Measurements from ENCODE around the gene CKAP4.

Gene CKAP4

GRCh38 chr12:106245767-106246166 lies 2.1 kb downstream of the CKAP4 start:
- Histone ChIP-seq H3K4me1 (ENCODE audit: control insufficient read depth in 2 of 2, insufficient read depth in 2 of 2, low read length in 2 of 2) (peaks cover 37 to 51% of the 10 kb centered on the region in 2 donors), H3K27ac (ENCODE audit: low read depth in 2 of 2, low read length in 2 of 2) (peak overlapping the region; percentile 96 to 97), H3K27me3 (ENCODE audit: control insufficient read depth in 2 of 2, insufficient read depth in 2 of 2, low read length in 2 of 2) (no peaks in the 10 kb centered on the region), H3K9ac (ENCODE audit: low read depth in 1 of 2, low read length in 2 of 2) (peak overlapping the region; percentile 54 to 96), H3K4me3 (ENCODE audit: low read length in 2 of 2) (peak overlapping the region; percentile 66 to 87), H3K9me3 (ENCODE audit: control insufficient read depth in 2 of 2, low read length in 2 of 2) (no peaks in the 10 kb centered on the region), H3K36me3 (ENCODE audit: control insufficient read depth in 2 of 2, insufficient read depth in 2 of 2, low read length in 2 of 2) (peaks cover 13 to 19% of the 10 kb centered on the region in 2 donors)

- H3K27ac ChIP-seq (ENCODE audit: low read depth in 2 of 2, low read length in 2 of 2) = no peak overlapping the region
- H3K4me3 ChIP-seq (ENCODE audit: low read length in 2 of 2) = no peak overlapping the region
- no peak overlapping the region for H3K9ac ChIP-seq (ENCODE audit: low read depth in 1 of 2, low read length in 2 of 2)
- H3K27me3 ChIP-seq (ENCODE audit: control insufficient read depth in 2 of 2, insufficient read depth in 2 of 2, low read length in 2 of 2) = no peaks in the 10 kb centered on the region
- H3K36me3 ChIP-seq (ENCODE audit: control insufficient read depth in 2 of 2, insufficient read depth in 2 of 2, low read length in 2 of 2) = peaks cover 31 to 37% of the 10 kb centered on the region in 2 donors
- H3K4me1 ChIP-seq (ENCODE audit: control insufficient read depth in 2 of 2, insufficient read depth in 2 of 2, low read length in 2 of 2) = peaks cover 22 to 36% of the 10 kb centered on the region in 2 donors
- no peaks in the 10 kb centered on the region for H3K9me3 ChIP-seq (ENCODE audit: control insufficient read depth in 2 of 2, low read length in 2 of 2)
These were observed 4.2 kb downstream of the CKAP4 start for GRCh38 chr12:106243620-106244019.

- H3K9me3 ChIP-seq (ENCODE audit: control insufficient read depth in 2 of 2, low read length in 2 of 2) = no peaks in the 10 kb centered on the region
- no peak overlapping the region for H3K27ac ChIP-seq (ENCODE audit: low read depth in 2 of 2, low read length in 2 of 2)
- no peak overlapping the region for H3K9ac ChIP-seq (ENCODE audit: low read depth in 1 of 2, low read length in 2 of 2)
- H3K4me1 ChIP-seq (ENCODE audit: control insufficient read depth in 2 of 2, insufficient read depth in 2 of 2, low read length in 2 of 2) = peaks cover 11 to 23% of the 10 kb centered on the region in 2 donors
- H3K4me3 ChIP-seq (ENCODE audit: low read length in 2 of 2) = no peak overlapping the region
- H3K27me3 ChIP-seq (ENCODE audit: control insufficient read depth in 2 of 2, insufficient read depth in 2 of 2, low read length in 2 of 2) = no peaks in the 10 kb centered on the region
- H3K36me3 ChIP-seq (ENCODE audit: control insufficient read depth in 2 of 2, insufficient read depth in 2 of 2, low read length in 2 of 2) = peaks cover 35 to 43% of the 10 kb centered on the region in 2 donors
These were observed 7.0 kb downstream of the CKAP4 start for GRCh38 chr12:106240821-106241220.

GRCh38 chr12:106239951-106240335 lies 7.9 kb downstream of the CKAP4 start:
- H3K27ac ChIP-seq (ENCODE audit: low read depth in 2 of 2, low read length in 2 of 2) = no peak overlapping the region
- peaks cover 6 to 16% of the 10 kb centered on the region in 2 donors for H3K4me1 ChIP-seq (ENCODE audit: control insufficient read depth in 2 of 2, insufficient read depth in 2 of 2, low read length in 2 of 2)
- no peak overlapping the region for H3K4me3 ChIP-seq (ENCODE audit: low read length in 2 of 2)
- no peaks in the 10 kb centered on the region for H3K9me3 ChIP-seq (ENCODE audit: control insufficient read depth in 2 of 2, low read length in 2 of 2)
- H3K9ac ChIP-seq (ENCODE audit: low read depth in 1 of 2, low read length in 2 of 2) = no peak overlapping the region
- H3K27me3 ChIP-seq (ENCODE audit: control insufficient read depth in 2 of 2, insufficient read depth in 2 of 2, low read length in 2 of 2) = no peaks in the 10 kb centered on the region
- H3K36me3 ChIP-seq (ENCODE audit: control insufficient read depth in 2 of 2, insufficient read depth in 2 of 2, low read length in 2 of 2) = peaks cover 35 to 43% of the 10 kb centered on the region in 2 donors

- peaks cover 35 to 43% of the 10 kb centered on the region in 2 donors for H3K36me3 ChIP-seq (ENCODE audit: control insufficient read depth in 2 of 2, insufficient read depth in 2 of 2, low read length in 2 of 2)
These were observed 8.4 kb downstream of the CKAP4 start for GRCh38 chr12:106239241-106239950.

GRCh38 chr12:106238146-106238545 lies 9.7 kb downstream of the CKAP4 start:
- Histone ChIP-seq H3K27ac (ENCODE audit: low read depth in 2 of 2, low read length in 2 of 2) (no peak overlapping the region), H3K27me3 (ENCODE audit: control insufficient read depth in 2 of 2, insufficient read depth in 2 of 2, low read length in 2 of 2) (no peaks in the 10 kb centered on the region), H3K9ac (ENCODE audit: low read depth in 1 of 2, low read length in 2 of 2) (no peak overlapping the region), H3K9me3 (ENCODE audit: control insufficient read depth in 2 of 2, low read length in 2 of 2) (no peaks in the 10 kb centered on the region), H3K4me1 (ENCODE audit: control insufficient read depth in 2 of 2, insufficient read depth in 2 of 2, low read length in 2 of 2) (peaks cover 0 to 5% of the 10 kb centered on the region in 2 donors), H3K4me3 (ENCODE audit: low read length in 2 of 2) (no peak overlapping the region), H3K36me3 (ENCODE audit: control insufficient read depth in 2 of 2, insufficient read depth in 2 of 2, low read length in 2 of 2) (peaks cover 30 to 39% of the 10 kb centered on the region in 2 donors)

More at GRCh38 chr12:106239241-106239950, 8.4 kb downstream of the CKAP4 start:
- H3K9me3 ChIP-seq (ENCODE audit: control insufficient read depth in 2 of 2, low read length in 2 of 2) = no peaks in the 10 kb centered on the region
- H3K27ac ChIP-seq (ENCODE audit: low read depth in 2 of 2, low read length in 2 of 2) = no peak overlapping the region
- no peaks in the 10 kb centered on the region for H3K27me3 ChIP-seq (ENCODE audit: control insufficient read depth in 2 of 2, insufficient read depth in 2 of 2, low read length in 2 of 2)
- H3K9ac ChIP-seq (ENCODE audit: low read depth in 1 of 2, low read length in 2 of 2) = no peak overlapping the region
- no peak overlapping the region for H3K4me3 ChIP-seq (ENCODE audit: low read length in 2 of 2)
- peaks cover 2 to 13% of the 10 kb centered on the region in 2 donors for H3K4me1 ChIP-seq (ENCODE audit: control insufficient read depth in 2 of 2, insufficient read depth in 2 of 2, low read length in 2 of 2)

GRCh38 chr12:106235770-106236169 lies 12.1 kb downstream of the CKAP4 start:
- Histone ChIP-seq H3K4me3 (ENCODE audit: low read length in 2 of 2) (no peak overlapping the region), H3K9me3 (ENCODE audit: control insufficient read depth in 2 of 2, low read length in 2 of 2) (no peaks in the 10 kb centered on the region), H3K9ac (ENCODE audit: low read depth in 1 of 2, low read length in 2 of 2) (no peak overlapping the region), H3K27ac (ENCODE audit: low read depth in 2 of 2, low read length in 2 of 2) (no peak overlapping the region), H3K4me1 (ENCODE audit: control insufficient read depth in 2 of 2, insufficient read depth in 2 of 2, low read length in 2 of 2) (no peaks in the 10 kb centered on the region), H3K27me3 (ENCODE audit: control insufficient read depth in 2 of 2, insufficient read depth in 2 of 2, low read length in 2 of 2) (no peaks in the 10 kb centered on the region), H3K36me3 (ENCODE audit: control insufficient read depth in 2 of 2, insufficient read depth in 2 of 2, low read length in 2 of 2) (peaks cover 22 to 23% of the 10 kb centered on the region in 2 donors)

GRCh38 chr12:106234449-106234848 lies 13.4 kb downstream of the CKAP4 start:
- Histone ChIP-seq H3K27ac (ENCODE audit: low read depth in 2 of 2, low read length in 2 of 2) (no peak overlapping the region), H3K9ac (ENCODE audit: low read depth in 1 of 2, low read length in 2 of 2) (no peak overlapping the region), H3K27me3 (ENCODE audit: control insufficient read depth in 2 of 2, insufficient read depth in 2 of 2, low read length in 2 of 2) (no peaks in the 10 kb centered on the region)

GRCh38 chr12:106233011-106233410 lies 14.8 kb downstream of the CKAP4 start:
- H3K9ac ChIP-seq (ENCODE audit: low read depth in 1 of 2, low read length in 2 of 2) = no peak overlapping the region
- H3K4me1 ChIP-seq (ENCODE audit: control insufficient read depth in 2 of 2, insufficient read depth in 2 of 2, low read length in 2 of 2) = no peaks in the 10 kb centered on the region
- H3K4me3 ChIP-seq (ENCODE audit: low read length in 2 of 2) = no peak overlapping the region
- H3K9me3 ChIP-seq (ENCODE audit: control insufficient read depth in 2 of 2, low read length in 2 of 2) = no peaks in the 10 kb centered on the region
- H3K27me3 ChIP-seq (ENCODE audit: control insufficient read depth in 2 of 2, insufficient read depth in 2 of 2, low read length in 2 of 2) = no peaks in the 10 kb centered on the region
- peaks cover 0 to under 1% of the 10 kb centered on the region in 2 donors for H3K36me3 ChIP-seq (ENCODE audit: control insufficient read depth in 2 of 2, insufficient read depth in 2 of 2, low read length in 2 of 2)
- no peak overlapping the region for H3K27ac ChIP-seq (ENCODE audit: low read depth in 2 of 2, low read length in 2 of 2)

More at GRCh38 chr12:106234449-106234848, 13.4 kb downstream of the CKAP4 start:
- H3K4me1 ChIP-seq (ENCODE audit: control insufficient read depth in 2 of 2, insufficient read depth in 2 of 2, low read length in 2 of 2) = no peaks in the 10 kb centered on the region
- peaks cover 12 to 14% of the 10 kb centered on the region in 2 donors for H3K36me3 ChIP-seq (ENCODE audit: control insufficient read depth in 2 of 2, insufficient read depth in 2 of 2, low read length in 2 of 2)
- H3K4me3 ChIP-seq (ENCODE audit: low read length in 2 of 2) = no peak overlapping the region
- no peaks in the 10 kb centered on the region for H3K9me3 ChIP-seq (ENCODE audit: control insufficient read depth in 2 of 2, low read length in 2 of 2)

- H3K27ac ChIP-seq (ENCODE audit: low read depth in 2 of 2, low read length in 2 of 2) = no peak overlapping the region
- no peak overlapping the region for H3K9ac ChIP-seq (ENCODE audit: low read depth in 1 of 2, low read length in 2 of 2)
- H3K36me3 ChIP-seq (ENCODE audit: control insufficient read depth in 2 of 2, insufficient read depth in 2 of 2, low read length in 2 of 2) = no peaks in the 10 kb centered on the region
- no peaks in the 10 kb centered on the region for H3K27me3 ChIP-seq (ENCODE audit: control insufficient read depth in 2 of 2, insufficient read depth in 2 of 2, low read length in 2 of 2)
- H3K9me3 ChIP-seq (ENCODE audit: control insufficient read depth in 2 of 2, low read length in 2 of 2) = no peaks in the 10 kb centered on the region
- H3K4me1 ChIP-seq (ENCODE audit: control insufficient read depth in 2 of 2, insufficient read depth in 2 of 2, low read length in 2 of 2) = peaks cover 11% of the 10 kb centered on the region in 2 donors
- H3K4me3 ChIP-seq (ENCODE audit: low read length in 2 of 2) = no peak overlapping the region
These were observed 18.7 kb downstream of the CKAP4 start for GRCh38 chr12:106229036-106229591.
